Measurements from ENCODE around the gene LOXHD1.

The LOXHD1 gene

GRCh38 chr18:46574000-46574742 is 82.8 kb downstream of the LOXHD1 start:
- no peak for DNase-seq

- no peak for DNase-seq
Observed at GRCh38 chr18:46573156-46573555, 83.9 kb downstream of the LOXHD1 start.

GRCh38 chr18:46571756-46572155 is 85.3 kb downstream of the LOXHD1 start:
- no peak for DNase-seq

- DNase-seq: no peak
Observed at GRCh38 chr18:46570666-46571065, 86.4 kb downstream of the LOXHD1 start.

- no peak for DNase-seq
Observed at GRCh38 chr18:46570134-46570533, 86.9 kb downstream of the LOXHD1 start.

- DNase-seq: no peak
Observed at GRCh38 chr18:46569211-46569610, 87.8 kb downstream of the LOXHD1 start.

GRCh38 chr18:46567196-46567595 is 89.8 kb downstream of the LOXHD1 start:
- no peak for DNase-seq

- DNase-seq: no peak
Observed at GRCh38 chr18:46566111-46566510, 90.9 kb downstream of the LOXHD1 start.

- DNase-seq: no peak
Observed at GRCh38 chr18:46565256-46565655, 91.8 kb downstream of the LOXHD1 start.

GRCh38 chr18:46563317-46563716 is 93.7 kb downstream of the LOXHD1 start:
- no peak for DNase-seq

- DNase-seq: no peak
Observed at GRCh38 chr18:46562674-46563192, 94.3 kb downstream of the LOXHD1 start.

GRCh38 chr18:46560671-46561045 is 96.4 kb downstream of the LOXHD1 start:
- DNase-seq: no peak

- DNase-seq: no peak
Observed at GRCh38 chr18:46559946-46560670, 96.9 kb downstream of the LOXHD1 start.

GRCh38 chr18:46559296-46559695 is 97.7 kb downstream of the LOXHD1 start:
- no peak for DNase-seq

GRCh38 chr18:46556590-46557206 is 100.3 kb downstream of the LOXHD1 start:
- no peak for DNase-seq

GRCh38 chr18:46555724-46556123 is 101.3 kb downstream of the LOXHD1 start:
- no peak for DNase-seq

- DNase-seq: no peak
Observed at GRCh38 chr18:46555213-46555612, 101.8 kb downstream of the LOXHD1 start.

- DNase-seq: no peak
Observed at GRCh38 chr18:46554406-46555080, 102.5 kb downstream of the LOXHD1 start.

- no peak for DNase-seq
Observed at GRCh38 chr18:46550609-46551008, 106.4 kb downstream of the LOXHD1 start.

GRCh38 chr18:46547520-46547919 is 109.5 kb downstream of the LOXHD1 start:
- no peak for DNase-seq

- no peak for DNase-seq
Observed at GRCh38 chr18:46546111-46546640, 110.8 kb downstream of the LOXHD1 start.

- no peak for DNase-seq
Observed at GRCh38 chr18:46542545-46542944, 114.5 kb downstream of the LOXHD1 start.

- DNase-seq: no peak
Observed at GRCh38 chr18:46541626-46542189, 115.3 kb downstream of the LOXHD1 start.
